Measurements from ENCODE around the gene MYL3.

DNA sequence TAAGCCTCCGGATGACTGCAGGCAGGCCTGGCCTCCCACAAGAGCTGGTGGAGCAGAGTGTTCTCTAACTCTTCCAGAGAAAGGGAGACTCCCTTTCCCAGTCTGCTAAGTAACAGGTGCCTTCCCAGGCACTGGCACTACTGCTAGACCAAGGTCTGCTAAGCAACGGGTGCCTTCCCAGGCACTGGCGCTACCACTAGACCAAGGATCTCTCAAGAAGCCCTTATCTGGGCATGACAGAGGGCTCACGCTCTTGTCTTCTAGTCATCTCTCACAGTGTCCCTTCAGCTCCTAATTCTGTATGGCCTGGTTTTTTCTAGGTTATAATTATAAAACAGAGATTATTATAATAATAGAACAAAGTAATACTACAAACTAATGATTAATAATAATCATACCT lies 27.8 kb downstream of the MYL3 start:
- TF ChIP-seq, protein P1, sequence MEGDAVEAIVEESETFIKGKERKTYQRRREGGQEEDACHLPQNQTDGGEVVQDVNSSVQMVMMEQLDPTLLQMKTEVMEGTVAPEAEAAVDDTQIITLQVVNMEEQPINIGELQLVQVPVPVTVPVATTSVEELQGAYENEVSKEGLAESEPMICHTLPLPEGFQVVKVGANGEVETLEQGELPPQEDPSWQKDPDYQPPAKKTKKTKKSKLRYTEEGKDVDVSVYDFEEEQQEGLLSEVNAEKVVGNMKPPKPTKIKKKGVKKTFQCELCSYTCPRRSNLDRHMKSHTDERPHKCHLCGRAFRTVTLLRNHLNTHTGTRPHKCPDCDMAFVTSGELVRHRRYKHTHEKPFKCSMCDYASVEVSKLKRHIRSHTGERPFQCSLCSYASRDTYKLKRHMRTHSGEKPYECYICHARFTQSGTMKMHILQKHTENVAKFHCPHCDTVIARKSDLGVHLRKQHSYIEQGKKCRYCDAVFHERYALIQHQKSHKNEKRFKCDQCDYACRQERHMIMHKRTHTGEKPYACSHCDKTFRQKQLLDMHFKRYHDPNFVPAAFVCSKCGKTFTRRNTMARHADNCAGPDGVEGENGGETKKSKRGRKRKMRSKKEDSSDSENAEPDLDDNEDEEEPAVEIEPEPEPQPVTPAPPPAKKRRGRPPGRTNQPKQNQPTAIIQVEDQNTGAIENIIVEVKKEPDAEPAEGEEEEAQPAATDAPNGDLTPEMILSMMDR (optimal IDR thresholded peaks at IDR 0.05 in 1 of 3, IDR thresholded peaks at IDR 0.05 in 1 of 3, conservative IDR thresholded peaks at IDR 0.05 in 1 of 3; ENCODE audit: extremely low read depth in 1 of 3, insufficient read depth in 2 of 3, low read length in 3 of 3) = no peak
- TF ChIP-seq EZH2 (IDR thresholded peaks at IDR 0.05; ENCODE audit: low read length) = no peak
